HepG2 (cell line): ENCODE measurements around the gene SUPT4H1. TPM values are rescaled to one million over a fixed set of nuclear protein-coding genes. Genes with fewer than 3 reads are reported as not detected.

ENCODE experiments used
- ATAC-seq: fragments of 200-7000 bp; cut with Tn5 transposase; 3 replicates; pipeline ENCODE4 v1.9.1; 2020; ENCODE audit warnings: mild to moderate bottlenecking, moderate library complexity
- BruUV-seq: library from RNA; stranded (reverse); fragments of 400-500 nt; replicated peaks from 2 replicates; lab custom pipeline; 2021; lab: Mats Ljungman, UMichigan
- CTCF ChIA-PET: fragments of 300-600 bp; formaldehyde crosslinking; extraction: SDS; loops from one replicate; lab custom pipeline; 2021; ENCODE audit warnings: low total read pairs, inconsistent platforms, low intra/inter-chr PET ratio; lab: Yijun Ruan, JAX
- POLR2A ChIA-PET: fragments of 350-600 bp; sonication (Branson Sonifier 250); formaldehyde crosslinking; loops from one replicate; lab custom pipeline; 2020; ENCODE audit warnings: antibody characterized with exemption, inconsistent platforms; lab: Yijun Ruan, JAX
- DNase-seq: peaks from one replicate; pipeline ENCODE4 v3.0.0-alpha.2; 2015; ENCODE audit warnings: low spot score
- FAIRE-seq: peaks from 3 replicates; lab custom pipeline; 2011; peaks lifted over from hg19 to GRCh38; lab: Jason Lieb, UNC
- H2AFZ ChIP-seq: one replicate; pipeline ENCODE4 v1.6.1; 2011; ENCODE audit warnings: low read length, inconsistent platforms
- H3K27ac ChIP-seq: fragments of 300-600 bp; 3 replicates; pipeline ENCODE4 v1.8.0; 2011; ENCODE audit warnings: mixed run types, mild to moderate bottlenecking, mixed read lengths, low read length, inconsistent platforms; ENCODE audit not compliant: insufficient read depth; ENCODE audit errors: extremely low read length
- H3K27me3 ChIP-seq, 2 experiments: fragments of 200-600 bp in 1 of 2; 2 replicates in 1 of 2; 3 replicates in 1 of 2; pipeline versions ENCODE4 v1.6.0 to v1.8.0; 2011; ENCODE audit warnings: low read length in 2 of 2, mild to moderate bottlenecking in 2 of 2, moderate library complexity in 2 of 2, inconsistent platforms in 1 of 2; ENCODE audit not compliant: insufficient read depth in 2 of 2, control insufficient read depth in 1 of 2
- H3K36me3 ChIP-seq, 2 experiments: fragments of 200-600 bp in 1 of 2; replicated peaks in 1 of 2; 2 replicates in 1 of 2; 3 replicates in 1 of 2; pipeline versions ENCODE4 v1.5.1 to v1.8.0; 2011; ENCODE audit warnings: low read length in 2 of 2, inconsistent platforms in 1 of 2; ENCODE audit not compliant: insufficient read depth in 2 of 2, control insufficient read depth in 1 of 2
- H3K4me1 ChIP-seq: 2 replicates; pipeline ENCODE4 v1.5.1; 2012; ENCODE audit warnings: low read length, inconsistent platforms; ENCODE audit not compliant: insufficient read depth
- H3K4me2 ChIP-seq: 2 replicates; pipeline ENCODE4 v1.6.0; 2011; ENCODE audit warnings: low read depth, low read length, inconsistent platforms
- H3K4me3 ChIP-seq, 3 experiments: fragments of 200-600 bp in 1 of 3; sonication (generic), shearing (Covaris generic) in 1 of 3; replicated peaks in 1 of 3; 2 replicates each; pipeline ENCODE4 v1.5.1; 2011 to 2016; ENCODE audit warnings: low read length in 3 of 3, inconsistent platforms in 2 of 3, low read depth in 2 of 3, mild to moderate bottlenecking in 2 of 3, control low read depth in 1 of 3, mixed read lengths in 1 of 3; ENCODE audit not compliant: insufficient read depth in 1 of 3
- H3K79me2 ChIP-seq: one replicate; pipeline ENCODE4 v1.6.1; 2011; ENCODE audit warnings: low read length, inconsistent platforms; ENCODE audit not compliant: insufficient read depth
- H3K9ac ChIP-seq: 2 replicates; pipeline ENCODE4 v1.6.0; 2011; ENCODE audit warnings: mild to moderate bottlenecking, low read depth, low read length, inconsistent platforms; ENCODE audit not compliant: insufficient read depth
- H3K9me3 ChIP-seq: 2 replicates; pipeline ENCODE4 v1.5.1; 2012; ENCODE audit warnings: mild to moderate bottlenecking, low read length
- H4K20me1 ChIP-seq: 2 replicates; pipeline ENCODE4 v1.6.0; 2011; ENCODE audit warnings: inconsistent platforms, mild to moderate bottlenecking, low read length, moderate library complexity; ENCODE audit not compliant: insufficient read depth
- ZFP36 ChIP-seq: fragments of 150-350 bp; IDR thresholded peaks from 2 replicates; pipeline ENCODE4 v1.6.1; 2018; ENCODE audit warnings: borderline replicate concordance, low read length, low read depth; ENCODE audit not compliant: partially characterized antibody
- ZNF816 ChIP-seq: sonication (generic); formaldehyde crosslinking; IDR thresholded peaks from 2 replicates; pipeline ENCODE4 v1.8.0; 2022; ENCODE audit warnings: missing genetic modification reagents, mild to moderate bottlenecking, borderline replicate concordance
- WGBS: methylation state at CpG from one replicate; pipeline ENCODE4 v1.1.6; 2017; ENCODE audit warnings: low lambda C conversion rate; 5-methylcytosine and 5-hydroxymethylcytosine counted together
- in situ Hi-C: cut with HindIII; loops from 2 replicates; pipeline ENCODE4 v1.10.0; 2017; ENCODE audit warnings: low pct_unique_long_range_greater_than_20kb; ENCODE audit not compliant: extremely low pct_ligation_motif_present
- intact Hi-C: fragments of 100-400 bp; cut with micrococcal nuclease; formaldehyde crosslinking; loops from one replicate; pipeline ENCODE4 v1.10.0; 2022; ENCODE audit not compliant: unreplicated experiment
- polyA plus RNA-seq, 8 experiments: library from polyadenylated mRNA; depleted of rRNA in 3 of 8; stranded (reverse) in 7 of 8; unstranded in 1 of 8; fragments of >200 nt; fragmentation: Illumina TruSeq in 4 of 8; extraction: Trizol in 4 of 8; gene quantifications; 2 replicates each; pipeline versions ENCODE4 v1.2.1 to v1.2.3, GENCODE V29; 2011 to 2016; ENCODE audit warnings: low read depth in 4 of 8, missing spikeins in 1 of 8, mixed read lengths in 1 of 8; ENCODE audit not compliant: insufficient read depth in 1 of 8
- total RNA-seq, 5 experiments: library from RNA; depleted of rRNA; stranded (reverse); fragments of >200 nt; fragmentation: Illumina TruSeq; extraction: Trizol; gene quantifications; 2 replicates each; pipeline ENCODE4 v1.2.3, GENCODE V29; 2016; ENCODE audit warnings: low read depth in 1 of 5
- TF ChIP-seq, protein P1 (sequence below): sonication (generic); formaldehyde crosslinking; IDR thresholded peaks from 2 replicates; pipeline ENCODE4 v1.5.0; 2020; ENCODE audit warnings: mild to moderate bottlenecking, missing genetic modification reagents, borderline replicate concordance

Gene SUPT4H1
- total and polyA plus RNA-seq, 2 of the 13 experiments (the other 11 are each of a cell fraction or from before 2014, with no cell fraction given): 155 to 244 TPM

GRCh38 chr17:58301504-58302150, 50.4 kb downstream of the SUPT4H1 start (continued):
- TF ChIP-seq, protein P1, sequence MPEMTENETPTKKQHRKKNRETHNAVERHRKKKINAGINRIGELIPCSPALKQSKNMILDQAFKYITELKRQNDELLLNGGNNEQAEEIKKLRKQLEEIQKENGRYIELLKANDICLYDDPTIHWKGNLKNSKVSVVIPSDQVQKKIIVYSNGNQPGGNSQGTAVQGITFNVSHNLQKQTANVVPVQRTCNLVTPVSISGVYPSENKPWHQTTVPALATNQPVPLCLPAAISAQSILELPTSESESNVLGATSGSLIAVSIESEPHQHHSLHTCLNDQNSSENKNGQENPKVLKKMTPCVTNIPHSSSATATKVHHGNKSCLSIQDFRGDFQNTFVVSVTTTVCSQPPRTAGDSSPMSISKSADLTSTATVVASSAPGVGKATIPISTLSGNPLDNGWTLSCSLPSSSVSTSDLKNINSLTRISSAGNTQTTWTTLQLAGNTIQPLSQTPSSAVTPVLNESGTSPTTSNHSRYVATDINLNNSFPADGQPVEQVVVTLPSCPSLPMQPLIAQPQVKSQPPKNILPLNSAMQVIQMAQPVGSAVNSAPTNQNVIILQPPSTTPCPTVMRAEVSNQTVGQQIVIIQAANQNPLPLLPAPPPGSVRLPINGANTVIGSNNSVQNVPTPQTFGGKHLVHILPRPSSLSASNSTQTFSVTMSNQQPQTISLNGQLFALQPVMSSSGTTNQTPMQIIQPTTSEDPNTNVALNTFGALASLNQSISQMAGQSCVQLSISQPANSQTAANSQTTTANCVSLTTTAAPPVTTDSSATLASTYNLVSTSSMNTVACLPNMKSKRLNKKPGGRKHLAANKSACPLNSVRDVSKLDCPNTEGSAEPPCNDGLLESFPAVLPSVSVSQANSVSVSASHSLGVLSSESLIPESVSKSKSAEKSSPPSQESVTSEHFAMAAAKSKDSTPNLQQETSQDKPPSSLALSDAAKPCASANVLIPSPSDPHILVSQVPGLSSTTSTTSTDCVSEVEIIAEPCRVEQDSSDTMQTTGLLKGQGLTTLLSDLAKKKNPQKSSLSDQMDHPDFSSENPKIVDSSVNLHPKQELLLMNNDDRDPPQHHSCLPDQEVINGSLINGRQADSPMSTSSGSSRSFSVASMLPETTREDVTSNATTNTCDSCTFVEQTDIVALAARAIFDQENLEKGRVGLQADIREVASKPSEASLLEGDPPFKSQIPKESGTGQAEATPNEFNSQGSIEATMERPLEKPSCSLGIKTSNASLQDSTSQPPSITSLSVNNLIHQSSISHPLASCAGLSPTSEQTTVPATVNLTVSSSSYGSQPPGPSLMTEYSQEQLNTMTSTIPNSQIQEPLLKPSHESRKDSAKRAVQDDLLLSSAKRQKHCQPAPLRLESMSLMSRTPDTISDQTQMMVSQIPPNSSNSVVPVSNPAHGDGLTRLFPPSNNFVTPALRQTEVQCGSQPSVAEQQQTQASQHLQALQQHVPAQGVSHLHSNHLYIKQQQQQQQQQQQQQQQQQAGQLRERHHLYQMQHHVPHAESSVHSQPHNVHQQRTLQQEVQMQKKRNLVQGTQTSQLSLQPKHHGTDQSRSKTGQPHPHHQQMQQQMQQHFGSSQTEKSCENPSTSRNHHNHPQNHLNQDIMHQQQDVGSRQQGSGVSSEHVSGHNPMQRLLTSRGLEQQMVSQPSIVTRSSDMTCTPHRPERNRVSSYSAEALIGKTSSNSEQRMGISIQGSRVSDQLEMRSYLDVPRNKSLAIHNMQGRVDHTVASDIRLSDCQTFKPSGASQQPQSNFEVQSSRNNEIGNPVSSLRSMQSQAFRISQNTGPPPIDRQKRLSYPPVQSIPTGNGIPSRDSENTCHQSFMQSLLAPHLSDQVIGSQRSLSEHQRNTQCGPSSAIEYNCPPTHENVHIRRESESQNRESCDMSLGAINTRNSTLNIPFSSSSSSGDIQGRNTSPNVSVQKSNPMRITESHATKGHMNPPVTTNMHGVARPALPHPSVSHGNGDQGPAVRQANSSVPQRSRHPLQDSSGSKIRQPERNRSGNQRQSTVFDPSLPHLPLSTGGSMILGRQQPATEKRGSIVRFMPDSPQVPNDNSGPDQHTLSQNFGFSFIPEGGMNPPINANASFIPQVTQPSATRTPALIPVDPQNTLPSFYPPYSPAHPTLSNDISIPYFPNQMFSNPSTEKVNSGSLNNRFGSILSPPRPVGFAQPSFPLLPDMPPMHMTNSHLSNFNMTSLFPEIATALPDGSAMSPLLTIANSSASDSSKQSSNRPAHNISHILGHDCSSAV (CRISPR knock-in tag): no peak

GRCh38 chr17:58300336-58300735, 51.7 kb downstream of the SUPT4H1 start:
- 49% methylated on average over 6 of the region's 6 CpGs for WGBS
- TF ChIP-seq ZNF816 (CRISPR knock-in tag) (no peak), ZFP36 (no peak)
- intact Hi-C loops: no loop called here

More at GRCh38 chr17:58300336-58300735, 51.7 kb downstream of the SUPT4H1 start:
- Histone ChIP-seq H3K4me2 (no peak overlapping the region), H4K20me1 (no peaks in the 10 kb centered on the region), H3K36me3 (no peaks in the 10 kb centered on the region), H3K4me3 (no peak overlapping the region), H3K27me3 (peaks cover 8 to 33% of the 10 kb centered on the region in 2 experiments; a peak in 4 of 5 replicates), H2AFZ (no peak overlapping the region), H3K27ac (no peak overlapping the region), H3K9ac (no peak overlapping the region), H3K4me1 (no peaks in the 10 kb centered on the region), H3K79me2 (no peaks in the 10 kb centered on the region), H3K9me3 (no peaks in the 10 kb centered on the region)
- DNase-seq (no peak), FAIRE-seq (no peak), ATAC-seq (no peak)
- ChIA-PET POLR2A (no interaction called here), CTCF (no interaction called here)
- BruUV-seq: no TSS peak
- in situ Hi-C loops: no loop called here
